GM23248 (cell line): ENCODE data around the gene KDM2A. TPM values are rescaled to one million over a fixed set of nuclear protein-coding genes. Genes with fewer than 3 reads are reported as not detected.
"Not testable (repeated sequence)": the region's sequence is repeated elsewhere in the genome, so short reads cannot be mapped to it uniquely, and the experiment has no call there.

Source experiments
- DNase-seq: peaks from one replicate; pipeline ENCODE4 v3.0.0-alpha.2; 2015
- H2AFZ ChIP-seq: fragments of 200-600 bp; sonication (generic); 2 replicates; pipeline ENCODE4 v1.6.1; 2016; ENCODE audit warnings: antibody characterized with exemption
- H3F3A ChIP-seq: fragments of 200-600 bp; sonication (generic); 2 replicates; pipeline ENCODE4 v1.6.1; 2016; ENCODE audit warnings: mild to moderate bottlenecking, antibody characterized with exemption, mixed run types; ENCODE audit not compliant: insufficient read depth
- H3K27ac ChIP-seq: fragments of 200-600 bp; sonication (generic); 2 replicates; pipeline ENCODE4 v1.5.1; 2016; ENCODE audit warnings: mild to moderate bottlenecking
- H3K27me3 ChIP-seq: fragments of 200-600 bp; sonication (generic); replicated peaks from 2 replicates; pipeline ENCODE4 v1.6.1; 2016; ENCODE audit warnings: mild to moderate bottlenecking; ENCODE audit not compliant: insufficient read depth
- H3K36me3 ChIP-seq: fragments of 200-600 bp; sonication (generic); 2 replicates; pipeline ENCODE4 v1.6.1; 2016; ENCODE audit warnings: low read depth, mild to moderate bottlenecking
- H3K4me1 ChIP-seq: fragments of 200-600 bp; sonication (generic); 2 replicates; pipeline ENCODE4 v1.6.1; 2016; ENCODE audit warnings: mild to moderate bottlenecking; ENCODE audit not compliant: insufficient read depth
- H3K4me2 ChIP-seq: fragments of 200-600 bp; sonication (generic); one replicate; pipeline ENCODE4 v1.6.1; 2016; ENCODE audit warnings: mild to moderate bottlenecking; ENCODE audit not compliant: unreplicated experiment
- H3K4me3 ChIP-seq: fragments of 200-600 bp; sonication (generic); 2 replicates; pipeline ENCODE4 v1.5.1; 2016; ENCODE audit warnings: mild to moderate bottlenecking
- H3K79me2 ChIP-seq: fragments of 200-600 bp; sonication (generic); 2 replicates; pipeline ENCODE4 v1.6.1; 2016; ENCODE audit warnings: mild to moderate bottlenecking; ENCODE audit not compliant: insufficient read depth
- H3K9ac ChIP-seq: fragments of 200-600 bp; sonication (generic); 2 replicates; pipeline ENCODE4 v1.6.1; 2016; ENCODE audit warnings: mild to moderate bottlenecking
- H3K9me2 ChIP-seq: fragments of 200-600 bp; sonication (generic); 2 replicates; pipeline ENCODE4 v1.6.1; 2016; ENCODE audit warnings: mixed run types, mild to moderate bottlenecking, moderate library complexity; ENCODE audit not compliant: insufficient read depth
- H3K9me3 ChIP-seq: fragments of 200-600 bp; sonication (generic); one replicate; pipeline ENCODE4 v1.6.1; 2017; ENCODE audit warnings: low read depth
- H4K20me1 ChIP-seq: fragments of 200-600 bp; sonication (generic); 2 replicates; pipeline ENCODE4 v1.6.0; 2016; ENCODE audit not compliant: insufficient read depth
- EZH2 ChIP-seq: fragments of 200-600 bp; sonication (generic); IDR thresholded peaks from 2 replicates; pipeline ENCODE4 v1.6.1; 2018; ENCODE audit warnings: antibody characterized with exemption, mild to moderate bottlenecking; ENCODE audit not compliant: insufficient read depth, poor library complexity, severe bottlenecking
- EZH2phosphoT487 ChIP-seq: fragments of 200-600 bp; sonication (generic); IDR thresholded peaks from 2 replicates; pipeline ENCODE4 v1.6.1; 2018; ENCODE audit warnings: antibody characterized with exemption, moderate library complexity, mild to moderate bottlenecking, low read depth; ENCODE audit not compliant: insufficient read depth
- WGBS, 2 experiments: methylation state at CpG; one replicate each; pipeline ENCODE4 v1.1.6; 2015 to 2017; ENCODE audit warnings: low lambda C conversion rate in 2 of 2, low coverage in 1 of 2; ENCODE audit errors: missing lambda C conversion rate in 2 of 2; 5-methylcytosine and 5-hydroxymethylcytosine counted together
- in situ Hi-C: fragments of 300-500 bp; cut with MboI; formaldehyde crosslinking; loops from 2 replicates; pipeline ENCODE4 v1.15.0; 2020
- polyA plus RNA-seq: library from polyadenylated mRNA; unstranded; fragments of >200 nt; fragmentation: Nextera tagmentation; extraction: Ambion mirVana; gene quantifications from 2 replicates; pipeline ENCODE4 v1.2.1, GENCODE V29; 2016
- total RNA-seq: library from RNA; depleted of rRNA; stranded (reverse); fragments of >200 nt; shearing (Covaris generic); gene quantifications from 2 replicates; pipeline ENCODE4 v1.2.3, GENCODE V29; 2014

KDM2A gene
- total and polyA plus RNA-seq, 2 experiments from 2014 or later, result 12.1 to 34.4 TPM

DNA sequence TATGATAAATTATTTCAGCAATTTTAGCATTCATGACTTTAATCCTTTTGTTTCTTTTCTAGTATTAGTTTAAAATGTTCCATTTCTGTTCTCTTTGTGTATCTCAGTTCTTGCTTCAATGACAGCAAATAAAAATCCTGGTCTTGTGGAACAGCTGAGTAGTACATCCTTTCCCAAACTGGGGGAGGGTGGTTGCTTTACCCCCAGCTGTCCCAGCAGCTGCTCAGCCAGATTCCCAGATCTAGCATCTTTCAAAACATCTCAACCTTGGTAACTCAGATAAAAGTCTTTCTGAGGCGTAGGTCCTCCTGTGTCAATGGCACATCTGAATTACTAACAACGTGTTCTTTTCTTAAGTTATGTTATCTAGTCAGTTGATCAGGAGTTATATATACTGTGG lies 75.0 kb downstream of the KDM2A start:
- Histone ChIP-seq H3K9me2 (no peaks in the 10 kb centered on the region), H3K4me3 (no peak overlapping the region), H3K36me3 (peaks cover 19% of the 10 kb centered on the region; the same call in 1 of the 2 replicates), H2AFZ (no peak overlapping the region), H3K27me3 (no peaks in the 10 kb centered on the region), H3K4me1 (peaks cover 43% of the 10 kb centered on the region), H3K79me2 (0 out of 2 replicates have a peak, but pooled peaks cover 10% of the 10 kb centered on the region), H3K9ac (no peak overlapping the region), H3F3A (peaks cover 38% of the 10 kb centered on the region), H3K4me2 (no peak overlapping the region), H4K20me1 (no peaks in the 10 kb centered on the region), H3K9me3 (no peaks in the 10 kb centered on the region), H3K27ac (no peak overlapping the region)
- DNase-seq, result no peak
- TF ChIP-seq EZH2 (no peak), EZH2phosphoT487 (no peak)
- 100% methylated on average over 2 of the region's 2 CpGs for WGBS, 2 experiments
- in situ Hi-C loops, result no loop called here

DNA sequence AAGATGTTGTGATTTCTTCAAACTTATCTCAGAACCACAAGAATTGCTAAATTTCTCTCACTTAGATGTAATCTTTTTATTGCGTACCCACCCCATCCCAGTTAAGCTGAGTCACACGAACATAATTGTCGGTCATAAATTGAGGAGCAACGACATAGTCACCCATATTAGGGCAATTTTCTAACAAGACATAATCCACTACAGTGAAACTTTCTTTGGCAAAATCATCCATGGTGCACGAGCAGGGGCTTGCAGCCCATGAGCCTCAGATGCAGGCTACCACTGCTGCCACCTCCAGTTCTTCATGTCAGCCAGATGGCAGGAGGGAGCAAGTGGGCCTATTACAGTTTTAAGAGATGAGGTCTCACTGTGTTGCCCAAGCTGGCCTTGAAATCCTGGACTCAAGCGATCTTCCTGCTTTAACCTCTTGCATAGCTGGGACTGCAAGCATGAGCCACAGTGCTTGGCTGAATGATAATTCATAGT lies 77.0 kb downstream of the KDM2A start:
- peak; percentile 89 for DNase-seq
- Histone ChIP-seq H3K9ac (0 out of 2 replicates have a peak overlapping the region, but pooled peaks have one; percentile 1), H3K4me2 (peak overlapping the region; percentile 46), H2AFZ (no peak overlapping the region), H4K20me1 (no peaks in the 10 kb centered on the region), H3K9me3 (no peaks in the 10 kb centered on the region), H3K36me3 (peaks cover 9% of the 10 kb centered on the region; the same call in 1 of the 2 replicates), H3F3A (peaks cover 38% of the 10 kb centered on the region), H3K4me1 (peaks cover 38% of the 10 kb centered on the region), H3K9me2 (no peaks in the 10 kb centered on the region), H3K4me3 (peak overlapping the region; percentile 14; the same call in 1 of the 2 replicates), H3K79me2 (0 out of 2 replicates have a peak, but pooled peaks cover 10% of the 10 kb centered on the region), H3K27me3 (no peaks in the 10 kb centered on the region), H3K27ac (peak overlapping the region; percentile 71)
- 2 to 3% methylated on average over 6 of the region's 6 CpGs for WGBS, 2 experiments
- TF ChIP-seq EZH2phosphoT487, result peak; percentile 76; the same call in 1 of the 2 replicates
- TF ChIP-seq EZH2, result no peak
- in situ Hi-C loops, result no loop called here

DNA sequence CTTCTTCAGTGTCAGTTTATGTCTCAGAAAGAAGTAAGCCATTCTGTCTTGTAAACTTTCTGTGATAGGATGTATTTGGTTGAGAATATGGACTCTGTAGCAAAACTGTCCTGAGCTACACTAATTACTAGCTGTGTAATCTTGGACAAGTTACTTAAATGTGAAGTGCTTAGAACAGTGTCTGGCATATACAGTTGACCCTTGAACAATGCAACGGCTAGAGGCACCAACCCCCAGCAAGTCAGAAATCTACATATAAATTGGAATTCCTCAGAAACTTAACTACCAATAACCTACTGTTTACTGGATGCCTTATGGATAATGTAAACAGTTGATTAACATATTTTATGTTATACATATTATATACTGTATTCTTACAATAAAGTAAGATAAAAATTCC lies 78.5 kb downstream of the KDM2A start:
- Histone ChIP-seq H3K9me2 (no peaks in the 10 kb centered on the region), H3K4me3 (no peak overlapping the region), H3K27me3 (no peaks in the 10 kb centered on the region), H2AFZ (no peak overlapping the region), H3K4me2 (no peak overlapping the region), H3K36me3 (peaks cover 15% of the 10 kb centered on the region), H3K79me2 (0 out of 2 replicates have a peak, but pooled peaks cover 10% of the 10 kb centered on the region), H3K9me3 (no peaks in the 10 kb centered on the region), H3K9ac (no peak overlapping the region), H3K4me1 (peaks cover 39% of the 10 kb centered on the region), H3K27ac (no peak overlapping the region), H3F3A (peaks cover 44% of the 10 kb centered on the region), H4K20me1 (no peaks in the 10 kb centered on the region)
- no peak for TF ChIP-seq EZH2phosphoT487
- no peak for TF ChIP-seq EZH2
- in situ Hi-C loops, result no loop called here
- WGBS, 2 experiments, result 94 to 96% methylated on average over 1 of the region's 1 CpG
- no peak for DNase-seq

DNA sequence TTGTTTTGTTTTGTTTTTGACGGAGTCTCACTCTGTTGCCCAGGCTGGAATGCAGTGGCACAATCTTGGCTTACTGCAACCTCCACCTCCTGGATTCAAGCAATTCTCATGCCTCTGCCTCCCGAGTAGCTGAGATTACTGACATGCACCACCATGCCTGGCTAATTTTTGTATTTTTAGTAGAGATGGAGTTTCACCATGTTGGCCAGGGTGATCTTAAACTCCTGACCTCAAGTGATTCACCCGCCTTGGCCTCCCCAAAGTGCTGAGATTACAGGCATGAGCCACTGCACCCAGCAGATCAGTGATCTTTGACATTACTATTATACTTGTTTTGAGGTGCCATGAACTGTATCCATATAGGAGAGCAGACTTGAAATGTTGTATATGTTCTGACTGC lies 79.7 kb downstream of the KDM2A start:
- peak; percentile 34 for DNase-seq
- H3K9me2 ChIP-seq, H3K4me2 ChIP-seq, H3K9me3 ChIP-seq, in situ Hi-C loops, H3K79me2 ChIP-seq, H3K4me3 ChIP-seq, H3K9ac ChIP-seq, H4K20me1 ChIP-seq, H3K27me3 ChIP-seq, H2AFZ ChIP-seq: not testable (repeated sequence)
- 17 to 36% methylated on average over 3 of the region's 3 CpGs for WGBS, 2 experiments
- peaks cover 45% of the 10 kb centered on the region for H3K4me1 ChIP-seq
- peak overlapping the region; percentile 25; the same call in 1 of the 2 replicates for H3K27ac ChIP-seq
- H3F3A ChIP-seq, result peaks cover 47% of the 10 kb centered on the region
- peaks cover 11% of the 10 kb centered on the region for H3K36me3 ChIP-seq

DNA sequence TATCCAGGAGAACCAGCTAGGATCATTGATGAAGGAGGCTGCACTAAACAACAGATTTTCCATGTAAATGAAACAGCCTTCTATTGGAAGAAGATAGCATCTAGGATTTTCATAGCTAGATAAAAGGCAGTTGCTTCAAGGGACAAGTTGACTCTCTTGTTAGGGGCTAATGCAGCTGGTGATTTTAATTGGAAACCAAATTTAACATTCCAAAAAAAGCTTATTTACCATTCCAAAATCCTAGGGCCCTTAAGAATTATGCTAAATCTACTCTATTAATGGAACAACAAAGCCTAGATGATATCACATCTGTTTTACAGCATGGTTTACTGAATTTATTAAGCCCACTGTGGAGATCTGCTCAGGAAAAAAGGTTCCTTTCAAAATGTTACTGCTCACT lies 80.7 kb downstream of the KDM2A start:
- no peak for DNase-seq
- Histone ChIP-seq H3K4me1 (peaks cover 42% of the 10 kb centered on the region), H3K79me2 (peaks cover 10% of the 10 kb centered on the region; the same call in 1 of the 2 replicates), H3K27ac (no peak overlapping the region), H3K4me2 (no peak overlapping the region), H3K9me2 (no peaks in the 10 kb centered on the region), H2AFZ (no peak overlapping the region), H3K9ac (no peak overlapping the region), H3K36me3 (peaks cover 5% of the 10 kb centered on the region; the same call in 1 of the 2 replicates), H3F3A (peaks cover 37% of the 10 kb centered on the region), H3K4me3 (no peak overlapping the region), H4K20me1 (no peaks in the 10 kb centered on the region), H3K9me3 (no peaks in the 10 kb centered on the region), H3K27me3 (no peaks in the 10 kb centered on the region)
- no peak for TF ChIP-seq EZH2
- TF ChIP-seq EZH2phosphoT487, result no peak
- in situ Hi-C loops, result no loop called here
